Measurements from ENCODE around the gene HOMER1.
"Not testable (repeated sequence)": the region's sequence is repeated elsewhere in the genome, so short reads cannot be mapped to it uniquely, and the experiment has no call there.

Gene HOMER1

DNA sequence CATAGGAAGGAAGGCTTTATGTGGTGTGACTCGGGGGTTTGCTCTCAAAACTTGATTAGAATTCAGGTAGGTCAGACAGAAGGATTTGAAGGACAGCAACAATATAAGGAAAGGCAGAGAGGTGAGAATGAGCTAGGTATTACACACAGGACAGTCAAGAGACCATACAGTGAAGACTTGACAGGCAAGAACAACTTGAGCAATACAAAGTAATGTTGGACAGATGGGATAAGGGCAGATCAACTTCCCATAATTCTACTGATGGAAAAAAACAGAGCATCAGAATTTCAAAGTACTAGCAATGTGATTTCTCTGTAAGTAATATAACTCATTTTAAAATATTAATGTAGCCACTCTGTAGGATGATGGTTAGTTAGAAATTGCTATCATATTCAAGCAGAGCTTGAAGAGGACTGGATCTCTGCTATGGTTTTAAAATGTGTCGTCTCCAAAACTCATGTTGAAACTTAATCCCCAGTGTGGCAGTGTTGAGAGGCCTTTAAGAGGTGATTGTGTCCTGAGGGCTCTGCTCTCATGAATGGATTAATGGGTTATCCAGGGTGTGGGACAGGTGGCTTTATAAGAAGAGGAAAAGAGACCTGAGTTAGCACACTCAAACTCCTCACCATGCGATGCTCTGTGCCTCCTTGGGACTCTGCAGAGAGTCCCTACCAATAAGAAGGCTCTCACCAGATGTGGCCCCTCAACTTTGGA, 22.4 kb upstream of the HOMER1 start:
- no peaks in the 10 kb centered on the region for H3K9me3 Mint-ChIP-seq
- ATAC-seq (replicated peaks; ENCODE audit: extremely low read depth, poor library complexity, severe bottlenecking): no peak
- no peaks in the 10 kb centered on the region for H3K4me1 Mint-ChIP-seq
- H3K27me3 Mint-ChIP-seq: peaks cover 45% of the 10 kb centered on the region
- no peak for DNase-seq (ENCODE audit: low spot score in 2 of 2)
- H3K36me3 Mint-ChIP-seq (ENCODE audit: insufficient read depth): no peaks in the 10 kb centered on the region
- H3K4me3 Mint-ChIP-seq: no peak overlapping the region
- H3K27ac Mint-ChIP-seq (ENCODE audit: low read depth): no peak overlapping the region

DNA sequence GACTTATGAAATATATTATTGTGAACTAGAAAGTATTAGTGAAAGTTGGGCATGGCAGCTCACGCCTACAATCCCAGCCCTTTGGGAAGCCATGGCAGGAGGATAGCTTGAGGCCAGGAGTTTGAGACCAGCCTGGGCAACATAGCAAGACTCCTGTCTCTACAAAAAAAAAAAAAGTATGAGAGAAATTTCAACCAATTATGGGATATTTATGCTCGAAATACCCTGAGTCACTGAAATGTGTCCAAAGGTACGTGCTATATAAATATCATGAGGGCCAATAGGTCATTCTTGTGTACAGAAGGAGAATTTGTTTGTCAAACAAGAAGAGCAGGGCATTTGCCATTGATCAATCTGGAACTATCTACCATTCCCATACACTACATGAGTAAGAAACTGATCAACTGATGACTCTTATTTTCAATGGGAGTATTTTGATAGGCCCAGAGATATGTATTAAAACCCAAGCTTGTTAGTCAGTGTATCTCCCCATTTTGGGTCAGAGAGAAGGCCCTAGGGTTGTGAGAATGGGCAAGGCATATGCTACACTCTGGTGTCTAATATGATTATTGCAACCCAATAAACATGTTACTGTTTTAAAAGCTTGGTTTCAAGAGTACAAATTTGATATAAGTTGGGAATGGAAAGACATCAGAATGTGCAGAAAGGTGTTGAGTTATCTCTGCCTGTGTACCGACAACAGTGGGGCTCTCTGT, 21.7 kb upstream of the HOMER1 start:
- DNase-seq (ENCODE audit: low spot score in 2 of 2) (no peak), ATAC-seq (replicated peaks; ENCODE audit: extremely low read depth, poor library complexity, severe bottlenecking) (no peak)
- H3K27ac Mint-ChIP-seq (ENCODE audit: low read depth): no peak overlapping the region
- H3K4me3 Mint-ChIP-seq: no peak overlapping the region
- H3K36me3 Mint-ChIP-seq (ENCODE audit: insufficient read depth): no peaks in the 10 kb centered on the region
- H3K27me3 Mint-ChIP-seq: peaks cover 47% of the 10 kb centered on the region
- no peaks in the 10 kb centered on the region for H3K9me3 Mint-ChIP-seq
- no peaks in the 10 kb centered on the region for H3K4me1 Mint-ChIP-seq

DNA sequence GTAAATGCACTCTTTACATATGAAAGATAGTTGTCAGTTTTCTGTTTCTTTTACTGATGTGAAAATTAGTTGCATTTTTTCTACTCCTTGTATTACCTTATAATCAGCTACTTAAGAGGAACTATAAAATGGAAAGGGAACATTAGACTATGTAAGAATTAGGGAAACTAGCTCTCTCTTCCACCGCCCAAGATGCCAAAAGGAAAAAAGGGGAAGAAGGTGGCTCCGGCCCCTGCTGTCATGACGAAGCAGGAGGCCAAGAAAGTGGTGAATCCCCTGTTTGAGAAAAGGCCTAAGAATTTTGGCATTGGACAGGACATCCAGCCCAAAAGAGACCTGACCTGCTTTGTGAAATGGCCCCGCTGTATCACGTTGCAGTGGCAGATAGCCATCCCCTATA, 15.2 kb upstream of the HOMER1 start:
- ATAC-seq (replicated peaks; ENCODE audit: extremely low read depth, poor library complexity, severe bottlenecking): no peak
- Mint-ChIP-seq H3K36me3 (ENCODE audit: insufficient read depth) (no peaks in the 10 kb centered on the region), H3K27ac (ENCODE audit: low read depth) (no peak overlapping the region)

DNA sequence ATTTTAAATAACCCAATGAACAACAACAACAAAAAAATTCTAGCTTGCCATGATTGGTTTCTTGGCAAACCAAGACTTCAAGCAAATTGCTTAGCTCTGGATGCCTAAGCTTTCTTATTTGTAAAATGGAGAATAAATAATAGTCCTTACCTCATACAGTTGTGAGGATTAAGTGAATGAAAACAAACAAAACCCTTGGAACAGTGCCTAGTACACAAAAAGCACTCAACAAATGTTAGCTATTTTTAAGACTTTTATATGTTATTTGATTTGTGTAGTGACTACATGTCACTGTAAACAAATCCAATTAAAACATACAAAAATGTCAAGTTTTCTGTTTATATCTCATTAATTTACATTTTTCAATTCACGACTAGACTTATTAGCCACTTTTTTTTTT, 13.5 kb upstream of the HOMER1 start:
- H3K27ac Mint-ChIP-seq (ENCODE audit: low read depth): no peak overlapping the region
- H3K4me1 Mint-ChIP-seq: no peaks in the 10 kb centered on the region
- no peaks in the 10 kb centered on the region for H3K36me3 Mint-ChIP-seq (ENCODE audit: insufficient read depth)
- no peaks in the 10 kb centered on the region for H3K9me3 Mint-ChIP-seq
- DNase-seq (ENCODE audit: low spot score in 2 of 2) (no peak), ATAC-seq (replicated peaks; ENCODE audit: extremely low read depth, poor library complexity, severe bottlenecking) (no peak)
- no peak overlapping the region for H3K4me3 Mint-ChIP-seq
- peaks cover 21% of the 10 kb centered on the region for H3K27me3 Mint-ChIP-seq

More for the DNA sequence above, 15.2 kb upstream of the HOMER1 start:
- no peaks in the 10 kb centered on the region for H3K4me1 Mint-ChIP-seq
- no peak for DNase-seq (ENCODE audit: low spot score in 2 of 2)
- H3K9me3 Mint-ChIP-seq: no peaks in the 10 kb centered on the region
- no peak overlapping the region for H3K4me3 Mint-ChIP-seq
- H3K27me3 Mint-ChIP-seq: peaks cover 9% of the 10 kb centered on the region

DNA sequence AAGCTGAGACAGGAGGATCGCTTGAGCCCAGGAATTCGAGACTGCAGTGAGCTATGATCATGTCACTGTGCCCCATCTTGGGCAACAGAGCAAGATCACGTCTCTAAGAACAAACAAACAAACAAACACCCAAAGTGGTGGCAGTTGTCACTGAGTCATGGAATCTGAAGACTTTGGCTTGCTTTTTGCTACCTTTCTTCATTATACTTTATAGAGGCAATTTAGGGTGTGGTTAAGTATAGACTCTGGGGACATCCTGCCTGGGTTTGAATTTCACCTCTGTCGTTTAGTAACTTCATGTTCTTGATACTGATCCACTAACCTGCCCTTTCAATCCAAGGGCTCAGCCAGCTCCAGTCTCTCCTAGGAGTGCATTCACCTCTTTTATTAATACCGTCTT, 13.0 kb upstream of the HOMER1 start:
- Mint-ChIP-seq H3K9me3 (no peaks in the 10 kb centered on the region), H3K27me3 (peaks cover 20% of the 10 kb centered on the region), H3K36me3 (ENCODE audit: insufficient read depth) (no peaks in the 10 kb centered on the region), H3K4me3 (no peak overlapping the region), H3K4me1 (no peaks in the 10 kb centered on the region), H3K27ac (ENCODE audit: low read depth) (no peak overlapping the region)
- no peak for DNase-seq (ENCODE audit: low spot score in 2 of 2)
- no peak for ATAC-seq (replicated peaks; ENCODE audit: extremely low read depth, poor library complexity, severe bottlenecking)

DNA sequence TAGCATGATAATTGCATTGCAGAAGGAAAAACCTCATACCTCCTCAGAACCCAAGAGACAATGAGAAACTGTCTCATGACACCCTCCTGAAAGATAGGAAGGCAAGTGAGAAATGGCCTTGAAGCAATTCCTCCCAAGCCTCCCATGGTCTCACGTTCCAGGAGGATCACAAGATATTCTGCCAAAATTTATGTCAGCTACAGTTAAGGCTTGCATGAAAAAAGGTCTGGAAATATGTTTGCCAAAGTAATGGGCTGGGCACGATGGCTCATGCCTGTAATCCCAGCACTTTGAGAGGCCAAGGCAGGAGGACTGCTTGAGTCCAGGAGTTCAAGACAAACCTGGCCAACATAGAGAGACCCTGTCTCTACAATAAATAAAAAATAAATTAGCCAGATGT, 12.6 kb upstream of the HOMER1 start:
- ATAC-seq (replicated peaks; ENCODE audit: extremely low read depth, poor library complexity, severe bottlenecking): no peak
- no peak overlapping the region for H3K4me3 Mint-ChIP-seq

DNA sequence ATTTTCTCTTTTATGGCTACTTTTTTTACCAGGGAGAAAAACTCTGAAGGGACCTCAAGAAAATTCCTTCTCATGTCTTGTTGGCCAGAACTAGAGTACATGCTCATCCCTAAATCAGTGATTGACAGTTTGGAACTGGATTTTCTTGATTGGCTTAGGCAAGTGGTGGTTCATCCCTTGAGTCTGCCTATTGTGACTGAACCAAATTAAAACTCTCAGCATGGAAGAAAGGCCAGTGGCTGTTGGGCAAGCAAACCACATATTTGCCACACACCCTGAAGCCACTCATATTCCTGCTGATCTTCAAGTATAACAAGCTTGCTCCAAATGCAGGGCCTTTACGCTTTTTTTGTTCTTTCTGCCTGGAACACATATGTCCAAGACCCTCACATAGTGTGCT, 7.2 kb upstream of the HOMER1 start:
- Mint-ChIP-seq H3K27me3 (peaks cover 12% of the 10 kb centered on the region), H3K27ac (ENCODE audit: low read depth) (no peak overlapping the region), H3K4me3 (no peak overlapping the region), H3K36me3 (ENCODE audit: insufficient read depth) (no peaks in the 10 kb centered on the region), H3K9me3 (no peaks in the 10 kb centered on the region), H3K4me1 (no peaks in the 10 kb centered on the region)
- DNase-seq (ENCODE audit: low spot score in 2 of 2): no peak
- ATAC-seq (replicated peaks; ENCODE audit: extremely low read depth, poor library complexity, severe bottlenecking): no peak

More for the DNA sequence above, 12.6 kb upstream of the HOMER1 start:
- Mint-ChIP-seq H3K9me3 (no peaks in the 10 kb centered on the region), H3K36me3 (ENCODE audit: insufficient read depth) (no peaks in the 10 kb centered on the region), H3K4me1 (no peaks in the 10 kb centered on the region), H3K27ac (ENCODE audit: low read depth) (no peak overlapping the region), H3K27me3 (peaks cover 16% of the 10 kb centered on the region)
- DNase-seq (ENCODE audit: low spot score in 2 of 2): no peak

DNA sequence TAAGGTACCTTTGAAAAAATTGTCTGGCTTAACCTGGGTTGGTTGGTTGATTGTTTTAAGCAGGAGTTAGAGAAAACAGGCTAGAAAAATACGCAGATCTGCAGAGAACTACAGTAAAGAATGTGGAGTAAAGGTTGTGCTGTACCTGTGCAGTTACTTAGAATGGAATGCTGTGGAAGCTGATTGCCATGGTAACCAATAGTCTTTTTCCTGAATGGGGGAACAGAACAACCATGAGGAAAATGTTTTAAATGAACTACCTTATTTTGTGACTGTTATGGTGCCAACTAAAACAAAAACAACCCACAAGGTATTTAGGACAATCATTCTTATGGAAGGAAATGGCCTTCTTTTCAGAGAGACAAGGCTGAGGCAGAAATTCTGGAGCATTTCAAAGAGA, 4.8 kb upstream of the HOMER1 start:
- ATAC-seq (replicated peaks; ENCODE audit: extremely low read depth, poor library complexity, severe bottlenecking): no peak
- peak overlapping the region; percentile 59 for H3K27ac Mint-ChIP-seq (ENCODE audit: low read depth)
- DNase-seq (ENCODE audit: low spot score in 2 of 2): no peak
- H3K9me3 Mint-ChIP-seq: no peaks in the 10 kb centered on the region
- H3K36me3 Mint-ChIP-seq (ENCODE audit: insufficient read depth): peaks cover 6% of the 10 kb centered on the region
- H3K4me1 Mint-ChIP-seq: peaks cover 9% of the 10 kb centered on the region
- no peak overlapping the region for H3K4me3 Mint-ChIP-seq
- peaks cover 10% of the 10 kb centered on the region for H3K27me3 Mint-ChIP-seq

DNA sequence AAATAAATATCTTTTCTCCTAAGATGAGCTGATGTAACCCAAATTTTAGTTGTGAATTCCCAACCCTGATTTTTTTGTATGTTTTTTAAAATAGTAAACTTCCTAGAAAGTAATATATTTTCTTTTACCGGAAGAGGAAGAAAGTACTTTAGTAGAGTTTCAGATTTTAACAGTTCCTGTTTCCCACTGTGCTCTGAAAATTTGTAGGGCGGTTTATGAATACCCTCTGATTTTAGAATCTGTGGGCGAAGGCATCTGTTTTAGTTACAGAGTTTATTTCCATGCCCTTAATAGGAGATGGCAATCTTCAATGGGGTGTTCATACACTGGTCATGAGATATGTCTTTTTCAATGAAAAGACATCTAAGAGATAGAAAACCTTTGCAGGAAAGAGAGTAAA, 3.7 kb upstream of the HOMER1 start:
- H3K27ac Mint-ChIP-seq (ENCODE audit: low read depth): no peak overlapping the region

DNA sequence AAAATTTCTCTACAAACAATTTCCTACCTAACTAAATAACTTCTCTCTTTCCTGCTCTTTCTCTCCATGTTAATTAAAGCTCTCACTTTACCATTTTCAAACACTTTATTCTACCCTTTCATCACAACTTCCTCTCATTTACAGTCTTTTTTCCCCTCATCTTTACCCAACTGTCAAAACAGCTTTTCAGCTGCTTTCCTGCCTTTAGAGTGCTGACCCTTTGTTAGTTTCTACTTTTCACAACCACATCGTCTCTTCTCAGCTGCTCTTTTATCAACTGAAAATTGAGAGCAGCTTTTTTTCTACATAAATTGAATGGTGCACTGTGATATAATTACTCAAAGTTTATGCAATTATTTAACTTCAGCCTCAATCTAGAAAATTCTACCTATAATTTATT, 3.1 kb upstream of the HOMER1 start:
- no peaks in the 10 kb centered on the region for H3K27me3 Mint-ChIP-seq
- H3K4me3 Mint-ChIP-seq: no peak overlapping the region
- peaks cover 18% of the 10 kb centered on the region for H3K4me1 Mint-ChIP-seq
- DNase-seq (ENCODE audit: low spot score in 2 of 2): no peak
- no peak for ATAC-seq (replicated peaks; ENCODE audit: extremely low read depth, poor library complexity, severe bottlenecking)
- H3K36me3 Mint-ChIP-seq (ENCODE audit: insufficient read depth): peaks cover 9% of the 10 kb centered on the region
- no peak overlapping the region for H3K27ac Mint-ChIP-seq (ENCODE audit: low read depth)
- no peaks in the 10 kb centered on the region for H3K9me3 Mint-ChIP-seq

More for the DNA sequence above, 3.7 kb upstream of the HOMER1 start:
- DNase-seq (ENCODE audit: low spot score in 2 of 2): no peak
- no peaks in the 10 kb centered on the region for H3K9me3 Mint-ChIP-seq
- H3K36me3 Mint-ChIP-seq (ENCODE audit: insufficient read depth): peaks cover 9% of the 10 kb centered on the region
- no peaks in the 10 kb centered on the region for H3K27me3 Mint-ChIP-seq
- H3K4me3 Mint-ChIP-seq: no peak overlapping the region
- peaks cover 16% of the 10 kb centered on the region for H3K4me1 Mint-ChIP-seq
- ATAC-seq (replicated peaks; ENCODE audit: extremely low read depth, poor library complexity, severe bottlenecking): no peak

DNA sequence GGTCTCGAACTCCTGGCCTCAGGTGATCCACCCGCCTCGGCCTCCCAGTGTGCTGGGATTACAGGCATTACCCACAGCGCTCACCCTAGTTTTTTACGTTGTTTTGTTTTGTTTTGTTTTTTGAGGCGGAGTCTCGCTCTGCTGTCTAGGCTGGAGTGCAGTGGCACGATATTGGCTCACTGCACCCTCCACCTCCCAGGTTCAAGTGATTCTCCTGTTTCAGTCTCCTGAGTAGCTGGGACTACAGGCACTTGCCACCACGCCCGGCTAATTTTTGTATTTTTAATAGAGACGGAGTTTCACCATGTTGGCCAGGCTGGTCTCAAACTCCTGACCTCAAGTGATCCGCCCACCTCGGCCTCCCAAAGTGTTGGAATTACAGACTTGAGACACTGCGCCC, 2.4 kb upstream of the HOMER1 start:
- H3K4me1 Mint-ChIP-seq: peaks cover 18% of the 10 kb centered on the region
- H3K4me3 Mint-ChIP-seq; H3K9me3 Mint-ChIP-seq; ATAC-seq (replicated peaks; ENCODE audit: extremely low read depth, poor library complexity, severe bottlenecking); H3K36me3 Mint-ChIP-seq (ENCODE audit: insufficient read depth); H3K27ac Mint-ChIP-seq (ENCODE audit: low read depth); DNase-seq (ENCODE audit: low spot score in 2 of 2); H3K27me3 Mint-ChIP-seq: not testable (repeated sequence)

DNA sequence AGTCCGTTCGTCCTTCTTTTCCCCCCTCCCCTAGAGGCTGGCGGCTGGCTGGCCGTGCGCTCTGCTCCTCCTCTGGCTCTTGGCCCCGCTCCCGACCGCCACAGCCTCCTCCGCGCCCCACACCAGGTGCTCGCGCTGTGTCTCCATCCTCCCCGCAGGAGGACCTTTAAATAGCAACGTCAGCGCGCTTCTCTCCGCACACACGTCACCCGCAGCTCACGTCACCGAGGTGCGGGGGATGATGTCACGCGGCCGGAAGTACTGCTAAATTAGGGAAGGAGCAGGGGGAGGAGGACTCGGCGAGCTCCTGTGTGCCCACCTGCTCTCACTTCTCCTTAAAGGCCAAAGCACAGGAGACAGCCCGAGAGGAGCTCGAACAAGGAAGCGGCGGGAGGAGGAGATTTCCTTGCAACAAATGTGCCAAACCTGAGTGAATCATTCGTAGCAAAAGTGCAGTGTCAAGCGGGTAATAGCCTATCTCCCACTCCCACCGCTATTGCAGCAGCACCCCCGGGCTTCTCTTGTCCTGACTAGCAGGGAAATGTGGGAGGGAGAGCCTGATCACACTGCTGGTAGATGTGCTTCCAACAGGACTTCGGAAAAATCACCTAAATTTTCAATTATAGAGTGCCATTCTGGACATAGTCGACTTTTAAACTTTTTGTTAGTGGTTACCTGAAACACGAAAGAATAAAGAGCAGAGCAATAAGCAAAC, 614 bp upstream of the HOMER1 start:
- H3K4me1 Mint-ChIP-seq: peaks cover 18% of the 10 kb centered on the region
- peak; percentile 88 to 91 for DNase-seq (ENCODE audit: low spot score in 2 of 2)
- H3K36me3 Mint-ChIP-seq (ENCODE audit: insufficient read depth): peaks cover 9% of the 10 kb centered on the region
- peak overlapping the region; percentile 98 for H3K27ac Mint-ChIP-seq (ENCODE audit: low read depth)
- no peaks in the 10 kb centered on the region for H3K9me3 Mint-ChIP-seq
- H3K4me3 Mint-ChIP-seq: peak overlapping the region; percentile 96
- H3K27me3 Mint-ChIP-seq: no peaks in the 10 kb centered on the region
- ATAC-seq (replicated peaks; ENCODE audit: extremely low read depth, poor library complexity, severe bottlenecking): peak; percentile 86

DNA sequence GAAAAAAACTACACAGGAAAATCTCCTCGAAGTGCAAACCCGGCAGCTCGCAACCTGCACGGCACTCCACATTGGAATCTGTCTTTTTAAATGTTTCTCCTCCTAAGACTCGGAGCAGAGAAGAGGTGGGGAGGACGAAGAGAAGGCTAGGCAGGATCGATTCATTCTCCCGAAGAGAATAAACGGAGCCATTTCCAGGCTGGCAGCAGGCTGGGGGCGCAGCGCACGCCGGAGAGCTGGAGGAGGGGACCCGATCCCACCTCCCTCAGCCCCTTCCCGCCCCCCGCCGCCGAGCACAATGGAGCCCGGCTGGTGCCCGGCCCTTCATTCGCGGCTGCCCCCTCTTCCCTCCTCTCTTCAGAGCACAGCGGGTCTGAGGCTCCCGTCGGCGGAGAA, 628 bp downstream of the HOMER1 start:
- ATAC-seq (replicated peaks; ENCODE audit: extremely low read depth, poor library complexity, severe bottlenecking) (peak; percentile 10), DNase-seq (ENCODE audit: low spot score in 2 of 2) (no peak)
- H3K4me3 Mint-ChIP-seq: peak overlapping the region; percentile 96
- no peaks in the 10 kb centered on the region for H3K27me3 Mint-ChIP-seq
- no peaks in the 10 kb centered on the region for H3K9me3 Mint-ChIP-seq
- peak overlapping the region; percentile 50 for H3K27ac Mint-ChIP-seq (ENCODE audit: low read depth)
- H3K36me3 Mint-ChIP-seq (ENCODE audit: insufficient read depth): peaks cover 9% of the 10 kb centered on the region
- peaks cover 18% of the 10 kb centered on the region for H3K4me1 Mint-ChIP-seq

All from central memory CD8-positive, alpha-beta T cell (primary cell).